Renal cortical epithelial cell (primary cell): ENCODE measurements around the gene RRBP1. TPM values are rescaled to one million over a fixed set of nuclear protein-coding genes. Genes with fewer than 3 reads are reported as not detected.
"Not testable (repeated sequence)": the region's sequence is repeated elsewhere in the genome, so short reads cannot be mapped to it uniquely, and the experiment has no call there.

Experiments
- DNase-seq: peaks from one replicate; pipeline ENCODE4 v3.0.0-alpha.2; 2011; ENCODE audit warnings: low read depth
- total RNA-seq: library from RNA; depleted of rRNA; stranded (reverse); fragments of >200 nt; gene quantifications from 2 replicates; pipeline ENCODE4 v1.2.3, GENCODE V29; 2014

Gene RRBP1
- total RNA-seq, 1 donor from 2014 or later, result 338 TPM

GRCh38 chr20:17664025-17664633 is 17.9 kb downstream of the RRBP1 start:
- DNase-seq, result no peak

GRCh38 chr20:17663486-17663885 is 18.6 kb downstream of the RRBP1 start:
- peak; percentile 38 for DNase-seq

GRCh38 chr20:17663040-17663399 is 19.0 kb downstream of the RRBP1 start:
- no peak for DNase-seq

GRCh38 chr20:17662333-17663039 is 19.6 kb downstream of the RRBP1 start:
- peak; percentile 65 for DNase-seq

GRCh38 chr20:17661121-17661744 is 20.8 kb downstream of the RRBP1 start:
- no peak for DNase-seq

GRCh38 chr20:17660667-17661066 is 21.4 kb downstream of the RRBP1 start:
- DNase-seq, result no peak

- DNase-seq, result no peak
Measured at GRCh38 chr20:17659801-17660200, 22.2 kb downstream of the RRBP1 start.

- not testable (repeated sequence) for DNase-seq
Measured at GRCh38 chr20:17659344-17659743, 22.7 kb downstream of the RRBP1 start.

- DNase-seq, result no peak
Measured at GRCh38 chr20:17658648-17658993, 23.4 kb downstream of the RRBP1 start.

- no peak for DNase-seq
Measured at GRCh38 chr20:17657898-17658647, 24.0 kb downstream of the RRBP1 start.

GRCh38 chr20:17657079-17657825 is 24.8 kb downstream of the RRBP1 start:
- DNase-seq, result no peak

- DNase-seq, result no peak
Measured at GRCh38 chr20:17655865-17656479, 26.1 kb downstream of the RRBP1 start.

- DNase-seq, result no peak
Measured at GRCh38 chr20:17655286-17655651, 26.8 kb downstream of the RRBP1 start.

- DNase-seq, result peak; percentile 34
Measured at GRCh38 chr20:17654649-17655285, 27.3 kb downstream of the RRBP1 start.

GRCh38 chr20:17653835-17654648 is 28.0 kb downstream of the RRBP1 start:
- no peak for DNase-seq

GRCh38 chr20:17652411-17652810 is 29.6 kb downstream of the RRBP1 start:
- no peak for DNase-seq

- no peak for DNase-seq
Measured at GRCh38 chr20:17651760-17652388, 30.2 kb downstream of the RRBP1 start.

- DNase-seq, result no peak
Measured at GRCh38 chr20:17651129-17651759, 30.8 kb downstream of the RRBP1 start.
